Adrenal gland (tissue), 12 donors: ENCODE measurements around the gene GPS1. TPM values are rescaled to one million over a fixed set of nuclear protein-coding genes. Genes with fewer than 3 reads are reported as not detected.

Experiments used
- DNase-seq, 7 donors: peaks; one replicate each; pipeline ENCODE4 v3.0.0-alpha.2; 2019 to 2020
- H3K27ac ChIP-seq, 5 donors: fragments of 200-600 bp; sonication (generic) in 4 of 5; 1 replicate in 3 of 5; 2 replicates in 2 of 5; pipeline versions ENCODE4 v1.5.1 to v1.8.0; 2016 to 2020; ENCODE audit warnings: mild to moderate bottlenecking in 1 of 5
- H3K27me3 ChIP-seq: fragments of 200-600 bp; 2 replicates; pipeline ENCODE4 v1.8.0; 2021
- H3K36me3 ChIP-seq, 2 donors: fragments of 200-600 bp; replicated peaks in 1 of 2; 1 replicate in 1 of 2; 2 replicates in 1 of 2; pipeline versions ENCODE4 v1.5.1 to v1.8.0; 2018 to 2022
- H3K4me1 ChIP-seq, 2 donors: fragments of 200-600 bp; replicated peaks in 1 of 2; 1 replicate in 1 of 2; 2 replicates in 1 of 2; pipeline versions ENCODE4 v1.5.1 to v1.8.0; 2018 to 2021
- H3K4me3 ChIP-seq, 4 donors: fragments of 200-600 bp; sonication (generic) in 3 of 4; one replicate each; pipeline ENCODE4 v1.5.1; 2016 to 2018
- H3K9me3 ChIP-seq, 3 donors: fragments of 200-600 bp; sonication (generic) in 1 of 3; replicated peaks in 1 of 3; 1 replicate in 2 of 3; 2 replicates in 1 of 3; pipeline versions ENCODE4 v1.5.1 to v1.8.0; 2016 to 2021
- CTCF ChIP-seq, 6 experiments: fragments of 450-650 bp in 4 of 6; fragments of 200-600 bp in 2 of 6; sonication (generic) in 1 of 6; IDR thresholded peaks; 1 replicate in 5 of 6; 2 replicates in 1 of 6; pipeline versions ENCODE4 v1.5.1 to v1.8.0; 2016 to 2021; ENCODE audit warnings: antibody characterized with exemption in 6 of 6, mild to moderate bottlenecking in 2 of 6, moderate library complexity in 1 of 6
- POLR2A ChIP-seq, 2 donors: fragments of 450-650 bp; IDR thresholded peaks; one replicate each; pipeline ENCODE4 v1.6.1; 2017; ENCODE audit warnings: antibody characterized with exemption in 2 of 2, mild to moderate bottlenecking in 2 of 2, moderate library complexity in 1 of 2
- WGBS, 4 donors: extraction: QIAGEN DNeasy Blood & Tissue Kit in 2 of 4; methylation state at CpG; one replicate each; pipeline versions ENCODE4 v1.1.5 to v1.1.7; 2013 to 2017; 5-methylcytosine and 5-hydroxymethylcytosine counted together
- intact Hi-C, 2 donors: fragments of 100-400 bp; cut with DNase I; formaldehyde crosslinking; loops; one replicate each; pipeline versions ENCODE4 v1.14.1 to v1.15.0; 2022 to 2023
- polyA plus RNA-seq, 3 donors: library from polyadenylated mRNA; stranded (reverse); fragments of 200-250 nt in 2 of 3; fragments of 350-450 nt in 1 of 3; fragmentation: Illumina TruSeq in 1 of 3; extraction: RNeasy Lipid Tissue Mini Kit (QIAGEN cat#74804) in 1 of 3; gene quantifications; one replicate each; pipeline ENCODE4 v1.2.3, GENCODE V29; 2013 to 2014
- total RNA-seq, 9 donors: library from RNA; depleted of rRNA in 4 of 9; stranded (reverse); fragments of >200 nt in 4 of 9; fragments of 120-200 nt in 1 of 9; fragmentation: NEBNext Ultra II Directional in 1 of 9; extraction: Animal tissue kit (Norgen Biotek cat#: 25700) in 1 of 9; gene quantifications; one replicate each; pipeline versions ENCODE4 v1.1.0 to v1.2.4, GENCODE V29; 2013 to 2023
- donor health status: healthy with polysubstance abuse.
- donor health status: Bipolar disorder and iron deficiency.
- donor health status: DM: yes; HTN: yes; CAD: no.
- donor health status: DM: no; HTN: no; CAD: no.
- donor health status: DM: no; HTN: no; CAD: no.
- donor health status: DM: yes; HTN: yes; CAD: no.

The GPS1 gene
- total and polyA plus RNA-seq, 12 donors: 37.4 to 305 (median 113) TPM

DNA sequence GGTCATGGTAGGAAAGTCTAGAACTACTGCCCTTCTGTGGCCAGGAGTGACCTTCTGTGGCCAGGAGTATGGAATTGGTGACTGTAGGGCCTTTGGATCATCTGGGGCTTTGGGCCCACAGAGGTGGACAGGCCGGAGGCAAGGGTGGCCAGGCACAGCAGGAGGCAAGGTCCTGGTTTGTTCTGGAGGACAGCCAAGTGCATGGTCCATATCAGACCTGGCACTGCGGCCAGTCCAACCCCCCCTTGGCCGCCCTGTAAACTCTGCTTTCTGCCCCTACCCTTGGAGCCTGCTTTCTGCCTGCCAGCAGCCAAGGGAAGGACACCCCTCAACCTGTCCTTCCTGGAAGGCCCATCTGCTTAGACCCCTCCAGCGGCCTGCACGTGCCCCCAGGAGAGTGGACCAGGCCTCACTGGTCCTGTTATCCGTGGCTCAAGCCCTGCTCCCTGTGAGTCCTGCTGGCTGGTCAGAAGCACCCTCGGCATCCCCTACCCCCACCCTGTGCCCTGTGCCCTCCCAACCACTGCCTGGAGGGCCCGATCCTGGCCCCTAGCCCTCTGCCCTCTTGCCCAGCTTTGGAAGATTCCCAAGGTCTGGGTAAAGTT, 11.9 kb upstream of the GPS1 start:
- DNase-seq: no peak
- peaks cover 14% of the 10 kb centered on the region in 2 donors for H3K4me1 ChIP-seq
- H3K27ac ChIP-seq: no peak overlapping the region
- no peak for TF ChIP-seq CTCF (IDR thresholded peaks at IDR 0.05)
- no peak for TF ChIP-seq POLR2A (IDR thresholded peaks at IDR 0.05)
- intact Hi-C loops: loop anchor here in 1 of 2 donors (10.0 kb wide), 1 partner anchor 275 kb away; the partner anchor contains the start of gene CD7
- H3K36me3 ChIP-seq: no peaks in the 10 kb centered on the region
- WGBS, 4 donors: 83 to 97% (median 95%) methylated on average over 2 to 8 of the region's 8 CpGs
- H3K27me3 ChIP-seq: no peaks in the 10 kb centered on the region
- H3K9me3 ChIP-seq: no peaks in the 10 kb centered on the region
- H3K4me3 ChIP-seq: no peak overlapping the region

DNA sequence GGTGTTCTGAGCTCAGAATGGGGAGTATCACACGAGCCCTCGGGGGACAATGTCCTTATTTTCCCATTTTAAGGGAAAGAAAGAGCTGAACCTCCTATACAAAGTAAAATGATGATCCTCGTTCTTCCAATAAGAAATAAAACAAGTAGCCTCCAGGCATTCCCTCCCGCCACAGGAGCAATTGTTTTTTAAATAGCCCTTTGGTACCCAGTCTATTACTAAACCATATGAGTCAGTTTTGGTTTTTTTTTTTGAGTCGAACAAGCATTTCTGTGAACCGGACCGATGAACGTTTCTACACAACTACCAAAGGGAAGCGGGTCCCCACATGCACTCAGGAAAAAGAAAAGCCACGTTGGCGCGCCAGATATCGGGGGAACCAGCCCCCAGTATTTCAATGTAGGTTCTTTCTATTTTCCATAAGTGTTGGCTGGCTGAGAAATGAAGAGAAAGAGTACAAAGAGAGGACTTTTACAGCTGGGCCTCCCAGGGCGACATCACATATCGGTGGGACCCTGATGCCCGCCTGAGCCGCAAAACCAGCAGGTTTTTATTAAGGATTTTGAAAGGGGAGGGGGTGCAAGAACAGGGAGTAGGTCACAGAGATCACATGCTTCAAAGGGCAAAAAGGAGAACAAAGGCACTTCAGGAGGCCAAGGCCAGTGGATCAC, 10.4 kb upstream of the GPS1 start:
- intact Hi-C loops: no loop called here
- H3K4me1 ChIP-seq: peaks cover 8 to 9% of the 10 kb centered on the region in 2 donors
- no peak overlapping the region for H3K4me3 ChIP-seq
- WGBS, 4 donors: 80 to 85% (median 83%) methylated on average over 17 of the region's 17 CpGs
- DNase-seq: no peak
- no peaks in the 10 kb centered on the region for H3K9me3 ChIP-seq
- H3K27me3 ChIP-seq: no peaks in the 10 kb centered on the region
- TF ChIP-seq POLR2A (IDR thresholded peaks at IDR 0.05) (no peak), CTCF (IDR thresholded peaks at IDR 0.05) (no peak)
- no peaks in the 10 kb centered on the region for H3K36me3 ChIP-seq
- no peak overlapping the region for H3K27ac ChIP-seq

DNA sequence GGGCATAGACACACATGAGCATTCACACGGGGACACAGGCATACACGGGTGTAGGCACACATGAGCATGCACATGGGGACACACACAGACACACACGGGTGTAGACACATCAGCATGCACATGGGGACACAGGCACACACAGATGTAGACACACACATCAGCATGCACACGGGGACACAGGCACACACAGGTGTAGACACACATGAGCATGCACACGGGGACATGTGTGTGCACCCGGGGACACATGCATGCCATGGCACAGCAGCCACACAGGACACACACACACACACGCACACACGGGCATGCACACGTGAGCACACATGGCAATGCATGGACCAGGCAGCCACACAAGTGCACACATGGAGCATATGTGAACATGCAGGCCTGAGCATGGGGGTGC, 9.0 kb upstream of the GPS1 start:
- Histone ChIP-seq H3K27me3 (no peaks in the 10 kb centered on the region), H3K27ac (no peak overlapping the region), H3K9me3 (no peaks in the 10 kb centered on the region), H3K4me1 (no peaks in the 10 kb centered on the region), H3K4me3 (no peak overlapping the region), H3K36me3 (peaks cover 0 to 7% of the 10 kb centered on the region in 2 donors)
- intact Hi-C loops: no loop called here
- no peak for DNase-seq
- 69 to 84% (median 78%) methylated on average over 6 to 9 of the region's 9 CpGs for WGBS, 4 donors
- TF ChIP-seq CTCF (IDR thresholded peaks at IDR 0.05) (no peak), POLR2A (IDR thresholded peaks at IDR 0.05) (no peak)

DNA sequence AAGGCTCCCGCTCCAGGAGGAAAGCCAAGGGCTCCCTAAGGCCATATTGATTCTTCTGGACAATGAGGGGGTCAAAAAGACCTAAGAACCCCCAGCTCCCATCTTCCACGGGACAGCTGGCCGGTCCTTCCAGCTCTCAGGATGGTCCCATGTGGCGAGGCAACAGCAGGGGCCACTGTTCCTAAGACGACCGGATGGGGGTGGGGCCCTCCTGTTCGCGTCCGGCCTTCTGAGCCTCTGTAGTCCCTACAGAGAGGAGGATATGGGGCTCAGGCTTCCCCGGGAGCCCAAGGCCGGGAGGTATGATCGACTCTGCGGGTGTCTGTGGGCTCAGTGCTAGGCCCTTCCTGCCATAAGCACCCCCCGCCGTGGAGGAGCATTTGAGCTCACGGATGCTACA, 8.2 kb upstream of the GPS1 start:
- no peak overlapping the region for H3K4me3 ChIP-seq
- intact Hi-C loops: no loop called here
- no peaks in the 10 kb centered on the region for H3K27me3 ChIP-seq
- H3K4me1 ChIP-seq: no peaks in the 10 kb centered on the region
- DNase-seq: no peak
- peaks cover 0 to 13% of the 10 kb centered on the region in 2 donors for H3K36me3 ChIP-seq
- WGBS, 4 donors: 75 to 81% (median 77%) methylated on average over 8 to 16 of the region's 16 CpGs
- no peaks in the 10 kb centered on the region for H3K9me3 ChIP-seq
- no peak overlapping the region for H3K27ac ChIP-seq
- TF ChIP-seq POLR2A (IDR thresholded peaks at IDR 0.05) (no peak), CTCF (IDR thresholded peaks at IDR 0.05) (no peak)
